ENCODE results near the gene FHL2. TPM values are rescaled to one million over a fixed set of nuclear protein-coding genes. Genes with fewer than 3 reads are reported as not detected.

Gene FHL2
- polyA plus RNA-seq, 3 donors from 2014 or later, result 0.15 to 0.29 TPM; not detected in 1

Other genes with a start within 250 kb of the FHL2 start
- gene GPR45, start 157.3 kb downstream of the FHL2 start, polyA plus RNA-seq, result not detected
- 10 to 100 TPM; 10.7 to 29.8 (median 15.7) TPM for gene TGFBRAP1, start 69.3 kb downstream of the FHL2 start, polyA plus RNA-seq
- gene C2orf49, start 61.5 kb downstream of the FHL2 start, polyA plus RNA-seq, result 10 to 100 TPM in 2 of 3 donors, 1 to 10 TPM in 1; 4.6 to 12.2 (median 11.1) TPM

Measured in immature natural killer cell (primary cell).